Progenitor cell of endocrine pancreas (in vitro differentiated cells): ENCODE data around the gene ACOT7. TPM values are rescaled to one million over a fixed set of nuclear protein-coding genes. Genes with fewer than 3 reads are reported as not detected.

Experiments used
- DNase-seq: peaks from one replicate; pipeline ENCODE4 v3.0.0; 2021; ENCODE audit warnings: low spot score; ENCODE audit not compliant: unreplicated experiment
- H3K27ac Mint-ChIP-seq: 2 replicates; pipeline ENCODE4 v1.8.0; 2021; ENCODE audit warnings: mild to moderate bottlenecking, moderate library complexity, mixed read lengths
- H3K27me3 Mint-ChIP-seq: 2 replicates; pipeline ENCODE4 v1.8.0; 2021; ENCODE audit warnings: mixed read lengths
- H3K36me3 Mint-ChIP-seq: 2 replicates; pipeline ENCODE4 v1.8.0; 2022; ENCODE audit warnings: mixed read lengths; ENCODE audit not compliant: insufficient read depth
- H3K4me1 Mint-ChIP-seq: 2 replicates; pipeline ENCODE4 v1.8.0; 2021; ENCODE audit warnings: low read depth, mixed read lengths
- H3K4me3 Mint-ChIP-seq: 2 replicates; pipeline ENCODE4 v1.8.0; 2021; ENCODE audit warnings: low read depth, mild to moderate bottlenecking, moderate library complexity, mixed read lengths
- H3K9me3 Mint-ChIP-seq: 2 replicates; pipeline ENCODE4 v1.8.0; 2021; ENCODE audit warnings: low read depth, mixed read lengths
- total RNA-seq: library from RNA; stranded (reverse); gene quantifications from 2 replicates; pipeline ENCODE4 v1.2.1, GENCODE V29; 2021
- TF ChIP-seq, protein P1 (sequence below): fragments of 200-600 bp; sonication (generic); IDR thresholded peaks from one replicate; pipeline ENCODE4 v1.5.0; 2021; ENCODE audit warnings: antibody characterized with exemption, mild to moderate bottlenecking; ENCODE audit not compliant: unreplicated experiment

ACOT7 gene
- total RNA-seq, 1 donor from 2014 or later: 30.2 TPM

DNA sequence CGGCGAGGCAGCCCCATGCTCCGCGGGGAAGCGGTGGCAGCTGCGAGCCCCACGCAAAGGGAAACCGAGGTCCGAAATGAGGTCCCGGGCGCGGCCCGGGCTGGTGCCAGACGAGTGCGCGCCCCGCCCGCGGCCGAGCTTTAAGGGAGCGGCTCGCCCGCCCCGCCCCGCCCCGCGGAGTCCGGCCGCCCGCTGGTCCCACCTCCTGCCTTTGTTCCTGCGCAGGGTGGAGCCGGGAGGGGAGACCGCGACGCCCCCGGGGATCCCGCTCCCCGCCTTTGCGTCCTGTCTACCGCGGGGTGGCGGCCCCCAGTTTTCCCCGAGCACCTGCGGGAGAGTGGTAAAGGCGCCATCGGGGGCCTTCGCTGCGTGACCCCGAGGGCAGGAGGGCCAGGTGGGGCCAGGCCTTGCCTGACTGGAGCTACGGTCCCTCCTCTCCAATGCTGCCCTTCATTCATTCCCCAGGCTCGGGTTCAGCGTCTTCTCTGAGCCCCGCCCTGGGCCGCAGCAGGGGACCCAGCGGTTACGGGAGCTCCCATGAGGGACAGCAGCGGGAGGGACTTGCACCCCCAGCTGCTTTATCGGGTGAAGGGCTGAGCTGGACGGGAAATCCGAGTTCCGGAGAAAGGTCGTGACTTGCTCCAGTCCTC lies 26.4 kb upstream of the ACOT7 start, which contains the start of gene HES2:
Gene HES2, minus strand, starts transcription at position 116 of the 650 bp plus-strand sequence. Its CDS starts 99 bp downstream, at position 17.
- H3K27me3 Mint-ChIP-seq: peaks cover 82% of the 10 kb centered on the region
- TF ChIP-seq, protein P1, sequence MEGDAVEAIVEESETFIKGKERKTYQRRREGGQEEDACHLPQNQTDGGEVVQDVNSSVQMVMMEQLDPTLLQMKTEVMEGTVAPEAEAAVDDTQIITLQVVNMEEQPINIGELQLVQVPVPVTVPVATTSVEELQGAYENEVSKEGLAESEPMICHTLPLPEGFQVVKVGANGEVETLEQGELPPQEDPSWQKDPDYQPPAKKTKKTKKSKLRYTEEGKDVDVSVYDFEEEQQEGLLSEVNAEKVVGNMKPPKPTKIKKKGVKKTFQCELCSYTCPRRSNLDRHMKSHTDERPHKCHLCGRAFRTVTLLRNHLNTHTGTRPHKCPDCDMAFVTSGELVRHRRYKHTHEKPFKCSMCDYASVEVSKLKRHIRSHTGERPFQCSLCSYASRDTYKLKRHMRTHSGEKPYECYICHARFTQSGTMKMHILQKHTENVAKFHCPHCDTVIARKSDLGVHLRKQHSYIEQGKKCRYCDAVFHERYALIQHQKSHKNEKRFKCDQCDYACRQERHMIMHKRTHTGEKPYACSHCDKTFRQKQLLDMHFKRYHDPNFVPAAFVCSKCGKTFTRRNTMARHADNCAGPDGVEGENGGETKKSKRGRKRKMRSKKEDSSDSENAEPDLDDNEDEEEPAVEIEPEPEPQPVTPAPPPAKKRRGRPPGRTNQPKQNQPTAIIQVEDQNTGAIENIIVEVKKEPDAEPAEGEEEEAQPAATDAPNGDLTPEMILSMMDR: no peak
- no peaks in the 10 kb centered on the region for H3K9me3 Mint-ChIP-seq
- no peaks in the 10 kb centered on the region for H3K36me3 Mint-ChIP-seq
- no peak within 1 kb of the TSS for H3K27ac Mint-ChIP-seq
- H3K4me1 Mint-ChIP-seq: no peaks in the 10 kb centered on the region
- H3K4me3 Mint-ChIP-seq: peak within 1 kb of the TSS; percentile 11
- no peak for DNase-seq

DNA sequence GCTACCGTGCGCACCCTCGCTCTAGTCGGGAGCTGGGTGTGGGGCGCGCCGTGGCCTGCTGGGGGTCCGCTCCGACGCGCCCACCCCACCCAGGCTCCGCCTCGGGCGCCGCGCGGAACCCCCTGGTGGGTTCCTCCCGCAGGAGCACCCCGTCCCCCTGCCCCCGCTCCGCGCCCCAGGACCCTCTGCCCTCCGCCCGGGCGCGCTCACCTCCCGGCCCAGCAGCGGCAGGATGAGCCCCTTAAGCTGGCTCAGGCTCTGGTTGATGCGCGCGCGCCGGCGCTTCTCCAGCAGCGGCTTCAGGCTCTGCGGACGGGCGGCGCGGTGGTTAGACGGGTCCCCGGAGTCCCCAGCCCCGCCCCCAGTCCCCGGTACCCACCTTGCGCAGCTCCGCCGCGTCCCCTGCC lies 25.8 kb upstream of the ACOT7 start:
- Mint-ChIP-seq H3K9me3 (no peaks in the 10 kb centered on the region), H3K4me1 (peaks cover 2% of the 10 kb centered on the region), H3K36me3 (no peaks in the 10 kb centered on the region), H3K27me3 (peaks cover 86% of the 10 kb centered on the region), H3K4me3 (no peak overlapping the region), H3K27ac (no peak overlapping the region)
- TF ChIP-seq, protein P1: no peak
- DNase-seq: no peak

DNA sequence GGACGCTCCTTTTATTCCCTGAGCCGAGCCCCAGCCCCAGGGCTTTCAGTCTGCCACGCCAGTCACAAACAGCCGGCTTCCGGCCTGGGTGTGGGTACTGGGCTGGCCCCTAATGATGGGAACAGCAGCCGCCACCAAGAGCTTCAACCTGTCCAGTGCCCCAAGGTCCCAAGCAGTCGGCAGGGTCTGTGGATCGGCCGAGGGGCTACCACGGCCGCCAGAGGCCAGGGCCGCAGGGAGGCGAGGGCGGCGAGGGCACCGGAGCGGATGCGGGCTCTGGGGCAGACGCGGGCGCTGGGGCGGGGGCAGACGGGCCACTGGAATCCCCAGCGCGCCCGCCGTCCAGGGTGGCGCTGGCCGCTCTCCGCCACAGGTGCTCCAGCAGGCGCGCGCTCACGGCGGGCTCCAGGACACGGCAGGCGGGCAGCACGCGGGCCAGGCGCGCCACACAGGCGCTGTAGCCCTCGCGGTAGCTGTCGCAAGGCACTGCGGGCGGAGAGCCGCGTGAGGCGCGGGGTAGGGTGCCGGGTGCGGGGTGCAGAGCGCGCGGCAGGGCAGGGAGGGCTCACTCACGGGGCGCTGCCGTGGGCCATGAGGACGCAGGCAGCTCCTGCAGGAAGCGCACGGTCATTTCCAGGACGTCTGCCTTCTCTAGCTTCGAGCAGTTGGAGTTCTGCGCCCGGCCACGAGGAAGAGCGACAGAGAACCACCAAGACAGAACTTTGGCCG lies 25.3 kb upstream of the ACOT7 start:
- Mint-ChIP-seq H3K27ac (no peak overlapping the region), H3K4me1 (peaks cover 3% of the 10 kb centered on the region), H3K4me3 (no peak overlapping the region), H3K9me3 (no peaks in the 10 kb centered on the region), H3K27me3 (peaks cover 84% of the 10 kb centered on the region), H3K36me3 (no peaks in the 10 kb centered on the region)
- TF ChIP-seq, protein P1: no peak
- DNase-seq: no peak

DNA sequence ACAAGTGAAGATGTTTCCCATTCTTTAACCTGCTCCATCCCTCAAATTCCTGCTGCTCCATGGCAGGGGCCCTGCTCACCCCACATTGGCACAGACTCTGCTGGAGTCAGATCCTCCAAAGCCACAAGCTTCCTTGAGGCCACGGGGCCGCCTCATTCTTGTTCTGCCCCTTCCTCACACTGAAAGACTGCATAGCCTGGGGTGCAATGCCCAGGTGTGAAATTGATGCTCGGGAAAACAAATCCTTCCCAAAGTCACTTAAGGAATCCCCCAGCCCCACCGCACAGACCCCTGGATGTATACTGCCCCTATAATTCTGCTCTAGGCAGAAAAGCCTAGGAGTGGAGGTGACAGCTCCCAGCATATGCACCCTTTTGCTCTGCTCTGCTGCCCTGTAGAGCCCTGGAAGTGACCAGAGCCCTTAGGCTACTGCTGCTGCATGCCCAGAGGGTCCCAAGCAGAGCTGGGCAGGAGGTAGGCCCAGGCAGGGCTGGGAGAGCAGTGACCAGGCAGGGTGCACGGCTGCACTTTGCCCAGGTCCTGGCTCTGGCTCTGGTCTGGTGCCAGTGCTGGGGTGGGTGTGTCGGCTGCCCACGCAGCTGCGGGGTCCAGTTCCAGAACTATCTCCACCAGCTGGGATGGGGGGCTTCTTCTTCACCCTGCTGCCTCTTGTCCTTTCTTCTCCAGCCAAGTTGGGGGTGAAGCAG lies 24.5 kb upstream of the ACOT7 start:
- H3K27ac Mint-ChIP-seq: no peak overlapping the region

DNA sequence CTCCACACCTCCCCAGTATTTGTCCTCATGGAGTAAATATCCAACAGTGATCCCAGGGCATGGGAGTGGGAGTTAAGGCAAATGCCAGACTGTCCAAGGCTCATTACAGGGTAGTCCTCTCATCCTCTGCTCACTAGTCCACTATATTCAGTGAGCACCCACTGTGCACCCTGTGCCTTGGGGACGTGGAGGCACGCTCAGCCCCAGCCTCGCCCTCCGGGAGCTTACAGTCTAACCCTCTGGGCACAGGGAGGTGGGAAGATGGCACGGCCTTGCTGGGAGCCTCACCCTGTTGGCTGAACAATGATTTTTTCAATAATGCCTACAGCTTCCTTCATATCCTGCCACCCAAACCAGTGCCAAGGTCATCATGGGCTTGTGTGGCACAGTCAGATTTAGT lies 23.3 kb upstream of the ACOT7 start:
- Mint-ChIP-seq H3K27ac (no peak overlapping the region), H3K4me3 (no peak overlapping the region), H3K4me1 (peaks cover 4% of the 10 kb centered on the region), H3K27me3 (peaks cover 70% of the 10 kb centered on the region), H3K36me3 (no peaks in the 10 kb centered on the region), H3K9me3 (no peaks in the 10 kb centered on the region)
- TF ChIP-seq, protein P1: no peak
- DNase-seq: no peak

More for the DNA sequence above, 24.5 kb upstream of the ACOT7 start:
- Mint-ChIP-seq H3K9me3 (no peaks in the 10 kb centered on the region), H3K4me3 (no peak overlapping the region), H3K27me3 (peaks cover 77% of the 10 kb centered on the region), H3K36me3 (no peaks in the 10 kb centered on the region), H3K4me1 (peaks cover 3% of the 10 kb centered on the region)
- TF ChIP-seq, protein P1: no peak
- no peak for DNase-seq
